ENCODE data around the gene LRRC41.

GRCh38 chr1:46280092-46280491 lies 23.3 kb downstream of the LRRC41 start:
- TF ChIP-seq, protein P1, sequence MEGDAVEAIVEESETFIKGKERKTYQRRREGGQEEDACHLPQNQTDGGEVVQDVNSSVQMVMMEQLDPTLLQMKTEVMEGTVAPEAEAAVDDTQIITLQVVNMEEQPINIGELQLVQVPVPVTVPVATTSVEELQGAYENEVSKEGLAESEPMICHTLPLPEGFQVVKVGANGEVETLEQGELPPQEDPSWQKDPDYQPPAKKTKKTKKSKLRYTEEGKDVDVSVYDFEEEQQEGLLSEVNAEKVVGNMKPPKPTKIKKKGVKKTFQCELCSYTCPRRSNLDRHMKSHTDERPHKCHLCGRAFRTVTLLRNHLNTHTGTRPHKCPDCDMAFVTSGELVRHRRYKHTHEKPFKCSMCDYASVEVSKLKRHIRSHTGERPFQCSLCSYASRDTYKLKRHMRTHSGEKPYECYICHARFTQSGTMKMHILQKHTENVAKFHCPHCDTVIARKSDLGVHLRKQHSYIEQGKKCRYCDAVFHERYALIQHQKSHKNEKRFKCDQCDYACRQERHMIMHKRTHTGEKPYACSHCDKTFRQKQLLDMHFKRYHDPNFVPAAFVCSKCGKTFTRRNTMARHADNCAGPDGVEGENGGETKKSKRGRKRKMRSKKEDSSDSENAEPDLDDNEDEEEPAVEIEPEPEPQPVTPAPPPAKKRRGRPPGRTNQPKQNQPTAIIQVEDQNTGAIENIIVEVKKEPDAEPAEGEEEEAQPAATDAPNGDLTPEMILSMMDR (IDR thresholded peaks at IDR 0.05): no peak
- TF ChIP-seq ZFX (IDR thresholded peaks at IDR 0.05; ENCODE audit: borderline replicate concordance): no peak
